ENCODE data around the gene MYH7. TPM values are rescaled to one million over a fixed set of nuclear protein-coding genes. Genes with fewer than 3 reads are reported as not detected.
A peak's percentile ranks its signal among the peaks of the same experiment; 100 is the strongest.
"Not testable (repeated sequence)": the region's sequence is repeated elsewhere in the genome, so short reads cannot be mapped to it uniquely, and the experiment has no call there.

The MYH7 gene
- total RNA-seq, 1 donor from 2014 or later = 14,853 TPM

- peak overlapping the region; percentile 65 for H3K4me3 ChIP-seq
Observed at GRCh38 chr14:23403908-23404307, 31.6 kb downstream of the MYH7 start.

GRCh38 chr14:23403139-23403438 is 32.4 kb downstream of the MYH7 start:
- intact Hi-C loops (cut with micrococcal nuclease) = no loop called here
- Histone ChIP-seq H3K4me1 (peaks cover 68% of the 10 kb centered on the region), H3K27ac (replicated peaks) (peak overlapping the region; percentile 91), H3K36me3 (peaks cover 70% of the 10 kb centered on the region), H3K4me3 (peak overlapping the region; percentile 65), H3K27me3 (ENCODE audit: low read depth) (peaks cover 11% of the 10 kb centered on the region), H3K9me3 (replicated peaks) (no peaks in the 10 kb centered on the region)
- DNase-seq = no peak
- no peak for TF ChIP-seq CTCF (IDR thresholded peaks at IDR 0.05; ENCODE audit: borderline replicate concordance)

More at GRCh38 chr14:23403908-23404307, 31.6 kb downstream of the MYH7 start:
- Histone ChIP-seq H3K36me3 (peaks cover 64% of the 10 kb centered on the region), H3K4me1 (peaks cover 62% of the 10 kb centered on the region), H3K27me3 (ENCODE audit: low read depth) (peaks cover 11% of the 10 kb centered on the region), H3K9me3 (replicated peaks) (no peaks in the 10 kb centered on the region), H3K27ac (replicated peaks) (peak overlapping the region; percentile 91)
- no peak for DNase-seq
- intact Hi-C loops (cut with micrococcal nuclease) = no loop called here
- TF ChIP-seq CTCF (IDR thresholded peaks at IDR 0.05; ENCODE audit: borderline replicate concordance) = no peak

GRCh38 chr14:23402296-23403138 is 32.9 kb downstream of the MYH7 start:
- Histone ChIP-seq H3K9me3 (replicated peaks) (no peaks in the 10 kb centered on the region), H3K27ac (replicated peaks) (peak overlapping the region; percentile 91), H3K4me1 (peaks cover 69% of the 10 kb centered on the region), H3K4me3 (peak overlapping the region; percentile 65), H3K27me3 (ENCODE audit: low read depth) (peaks cover 11% of the 10 kb centered on the region), H3K36me3 (peaks cover 74% of the 10 kb centered on the region)
- intact Hi-C loops (cut with micrococcal nuclease) = no loop called here
- peak; percentile 16 for DNase-seq
- TF ChIP-seq CTCF (IDR thresholded peaks at IDR 0.05; ENCODE audit: borderline replicate concordance) = no peak

- peak overlapping the region; percentile 91 for H3K27ac ChIP-seq (replicated peaks)
- peak; percentile 11 for DNase-seq
- intact Hi-C loops (cut with micrococcal nuclease) = no loop called here
- peaks cover 76% of the 10 kb centered on the region for H3K4me1 ChIP-seq
- TF ChIP-seq CTCF (IDR thresholded peaks at IDR 0.05; ENCODE audit: borderline replicate concordance) = no peak
- no peaks in the 10 kb centered on the region for H3K9me3 ChIP-seq (replicated peaks)
- H3K36me3 ChIP-seq = peaks cover 80% of the 10 kb centered on the region
- peak overlapping the region; percentile 65 for H3K4me3 ChIP-seq
- peaks cover 11% of the 10 kb centered on the region for H3K27me3 ChIP-seq (ENCODE audit: low read depth)
Observed at GRCh38 chr14:23401291-23401690, 34.2 kb downstream of the MYH7 start.

- DNase-seq = peak; percentile 13
- H3K27me3 ChIP-seq (ENCODE audit: low read depth) = peaks cover 11% of the 10 kb centered on the region
- H3K4me3 ChIP-seq = peak overlapping the region; percentile 65
- H3K27ac ChIP-seq (replicated peaks) = peak overlapping the region; percentile 91
- H3K9me3 ChIP-seq (replicated peaks); intact Hi-C loops (cut with micrococcal nuclease): not testable (repeated sequence)
- H3K36me3 ChIP-seq = peaks cover 73% of the 10 kb centered on the region
- H3K4me1 ChIP-seq = peaks cover 71% of the 10 kb centered on the region
Observed at GRCh38 chr14:23400496-23401149, 34.8 kb downstream of the MYH7 start.

GRCh38 chr14:23399591-23399990 is 35.9 kb downstream of the MYH7 start:
- peak overlapping the region; percentile 58 for H3K27ac ChIP-seq (replicated peaks)
- peak; percentile 12 for DNase-seq
- peak overlapping the region; percentile 65 for H3K4me3 ChIP-seq
- H3K9me3 ChIP-seq (replicated peaks) = no peaks in the 10 kb centered on the region
- H3K4me1 ChIP-seq = peaks cover 61% of the 10 kb centered on the region
- no peak for TF ChIP-seq CTCF (IDR thresholded peaks at IDR 0.05; ENCODE audit: borderline replicate concordance)
- H3K36me3 ChIP-seq = peaks cover 64% of the 10 kb centered on the region
- peaks cover 5% of the 10 kb centered on the region for H3K27me3 ChIP-seq (ENCODE audit: low read depth)
- intact Hi-C loops (cut with micrococcal nuclease) = no loop called here
